Measurements from ENCODE around the gene GH1.
"Not testable (repeated sequence)": the region's sequence is repeated elsewhere in the genome, so short reads cannot be mapped to it uniquely, and the experiment has no call there.

GH1 gene

DNA sequence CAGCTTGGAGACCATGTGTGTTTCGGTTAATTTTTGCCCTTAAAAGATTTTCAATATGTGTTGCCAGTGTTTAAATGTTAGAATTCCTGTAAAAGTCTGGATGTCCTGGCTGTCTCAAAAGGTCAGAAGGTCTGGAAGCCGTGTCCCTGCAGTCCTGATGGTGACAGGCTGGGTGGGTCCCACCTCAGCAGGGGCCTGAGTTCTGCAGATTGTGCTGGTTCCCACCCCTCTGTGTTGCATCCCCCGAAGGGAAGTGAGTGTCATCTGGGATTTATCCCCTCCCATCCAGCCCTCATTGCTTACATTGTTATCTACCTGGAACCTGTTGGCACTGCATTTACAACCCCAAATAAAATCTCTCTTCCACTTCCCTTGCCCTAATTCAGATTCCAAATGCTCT lies 24.6 kb downstream of the GH1 start:
- not testable (repeated sequence) for DNase-seq

DNA sequence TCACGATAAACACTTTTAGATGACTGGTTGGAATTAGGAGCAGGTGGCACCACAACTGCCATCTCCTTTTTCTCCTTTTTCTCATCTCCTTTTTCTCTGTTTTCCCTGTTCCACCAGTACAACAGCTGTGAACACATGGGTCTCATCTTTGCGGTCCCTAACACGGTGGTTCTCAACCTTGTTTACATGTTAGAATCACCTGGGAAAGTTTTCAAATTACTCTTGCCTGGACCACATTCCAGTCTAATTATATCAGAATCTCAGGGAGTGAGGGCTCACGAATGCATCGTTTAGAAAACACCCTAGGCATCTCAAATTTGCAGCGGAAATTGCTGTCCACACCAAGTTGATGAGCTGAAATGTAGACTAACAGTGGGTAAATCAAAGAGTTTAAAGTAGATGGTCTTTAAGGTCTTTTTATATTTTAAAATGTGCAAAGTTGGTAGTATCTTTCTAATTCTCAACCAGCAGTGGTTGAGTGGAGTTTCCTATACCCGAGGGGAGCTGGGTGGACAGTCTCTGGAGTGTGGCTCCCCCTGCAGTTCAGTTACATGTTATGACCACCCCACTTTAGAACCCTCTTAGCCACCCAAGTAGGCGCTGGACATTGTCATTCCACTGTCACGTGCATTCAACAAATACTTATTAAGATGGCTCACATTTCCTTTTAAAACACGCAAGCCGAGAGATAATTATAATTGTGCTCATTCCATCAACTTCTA lies 26.2 kb downstream of the GH1 start:
- not testable (repeated sequence) for DNase-seq

DNA sequence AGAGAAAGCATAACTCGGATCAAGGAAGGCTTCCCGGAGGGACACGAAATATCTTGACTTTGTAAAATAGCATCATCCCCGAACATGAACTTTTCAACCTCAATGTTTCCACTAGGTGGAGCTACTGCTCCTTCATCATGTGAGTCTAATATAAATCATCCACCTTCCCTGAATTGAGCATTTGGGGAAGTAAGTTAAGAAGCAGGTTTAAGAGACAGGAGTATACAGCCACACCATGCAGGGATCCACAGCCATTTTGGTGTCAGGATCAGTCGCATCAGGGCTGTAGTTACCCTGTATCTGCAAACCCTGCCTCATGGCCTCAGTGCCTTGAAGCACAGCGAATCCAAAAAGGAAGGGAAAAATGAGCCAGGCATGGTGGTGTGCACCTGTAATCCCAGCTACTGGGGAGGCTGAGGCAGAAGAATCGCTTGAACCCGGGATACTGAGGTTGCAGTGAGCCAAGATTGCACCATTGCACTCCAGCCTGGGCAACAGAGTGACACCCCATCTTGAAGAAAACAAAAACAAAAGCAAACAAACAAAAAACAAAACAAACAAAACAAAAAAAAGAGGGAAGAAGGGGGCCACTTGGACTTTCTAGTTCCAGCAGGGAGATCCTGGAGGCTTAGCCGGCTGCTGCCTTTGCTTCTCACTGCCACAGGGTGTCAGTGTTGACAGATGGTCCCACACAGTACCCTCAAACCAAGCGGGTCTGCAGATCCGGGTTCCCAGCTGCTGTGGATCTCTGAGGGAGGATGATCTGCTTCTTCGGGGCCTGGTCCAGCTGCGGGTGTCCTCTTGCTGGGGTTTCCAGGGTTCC lies 29.4 kb downstream of the GH1 start:
- DNase-seq, result not testable (repeated sequence)

DNA sequence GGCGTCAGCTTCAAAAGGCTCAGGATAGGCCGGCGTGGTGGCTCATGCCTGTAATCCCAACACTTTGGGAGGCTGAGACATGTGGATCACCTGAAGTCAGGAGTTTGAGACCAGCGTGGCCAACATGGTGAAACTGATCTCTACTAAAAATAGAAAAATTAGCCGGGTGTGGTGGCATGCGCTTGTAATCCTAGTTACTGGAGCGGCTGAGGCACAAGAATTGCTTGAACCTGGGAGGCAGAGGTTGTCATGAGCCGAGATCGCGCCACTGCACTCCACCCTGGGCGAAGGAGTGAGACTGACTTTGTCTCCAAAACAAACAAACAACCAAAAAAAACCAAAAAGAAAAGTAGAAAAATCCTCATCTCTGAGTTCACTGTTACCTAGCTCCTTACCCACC lies 33.5 kb downstream of the GH1 start:
- DNase-seq, result not testable (repeated sequence)

DNA sequence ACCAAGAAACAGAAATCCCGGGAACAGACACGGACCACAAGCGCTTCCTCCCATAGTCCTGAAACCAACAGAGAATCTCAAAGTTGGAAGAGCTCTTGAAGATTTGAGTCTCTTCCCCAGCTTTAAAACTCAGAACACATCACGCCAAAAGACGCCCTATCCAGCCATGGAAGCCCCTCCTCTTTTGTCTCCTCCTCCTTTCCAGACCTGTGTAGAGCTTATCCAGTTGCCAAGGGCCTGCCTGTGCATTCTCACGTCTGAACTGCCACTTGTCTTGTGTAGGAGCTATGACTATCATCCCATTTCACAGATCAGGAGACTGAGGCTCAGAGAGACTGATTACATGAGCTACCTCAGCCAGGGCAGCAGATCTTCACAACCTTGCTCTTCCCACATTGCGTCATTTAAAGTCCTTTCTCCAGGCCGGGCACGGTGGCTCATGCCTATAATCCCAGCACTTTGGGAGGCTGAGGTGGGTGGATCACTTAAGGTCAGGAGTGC lies 36.0 kb downstream of the GH1 start:
- DNase-seq, result not testable (repeated sequence)

DNA sequence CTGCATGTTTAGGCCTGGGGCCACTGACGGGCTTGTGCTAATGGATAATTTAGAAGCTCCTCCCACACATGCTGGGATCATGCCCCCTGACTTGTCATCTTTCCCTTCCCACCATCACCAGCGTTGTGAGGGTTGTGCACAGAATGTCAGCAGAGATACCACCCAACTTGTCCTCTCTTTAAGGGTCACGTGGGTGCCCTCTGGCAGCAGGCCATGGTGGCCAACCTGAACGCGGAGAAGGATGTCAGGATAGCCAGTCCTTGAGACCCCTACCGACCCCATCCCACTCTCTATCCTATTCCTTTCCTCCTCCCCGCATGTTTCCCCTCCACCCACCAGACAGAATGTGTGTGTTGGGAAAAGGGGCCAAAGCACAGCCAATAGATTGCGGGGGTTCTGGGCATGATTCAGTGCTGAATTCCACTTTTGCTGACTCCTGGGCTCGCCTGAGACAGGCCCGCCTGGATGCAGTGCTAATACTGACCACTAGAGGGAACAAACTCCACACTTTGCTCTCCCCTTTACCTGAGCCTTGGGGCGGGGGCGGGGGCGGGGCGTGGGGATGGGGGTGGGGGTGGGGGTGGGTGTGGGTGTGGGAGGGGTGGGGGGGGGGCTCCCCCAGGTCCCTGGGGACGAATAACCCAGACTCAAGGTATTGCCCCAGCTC lies 36.6 kb downstream of the GH1 start, which contains the start of gene GH2:
GH2 (minus strand) TSS at position 10 of the 667 bp plus-strand sequence. CDS start 143 bp downstream, outside the sequence.
- peak; percentile 66 for DNase-seq

DNA sequence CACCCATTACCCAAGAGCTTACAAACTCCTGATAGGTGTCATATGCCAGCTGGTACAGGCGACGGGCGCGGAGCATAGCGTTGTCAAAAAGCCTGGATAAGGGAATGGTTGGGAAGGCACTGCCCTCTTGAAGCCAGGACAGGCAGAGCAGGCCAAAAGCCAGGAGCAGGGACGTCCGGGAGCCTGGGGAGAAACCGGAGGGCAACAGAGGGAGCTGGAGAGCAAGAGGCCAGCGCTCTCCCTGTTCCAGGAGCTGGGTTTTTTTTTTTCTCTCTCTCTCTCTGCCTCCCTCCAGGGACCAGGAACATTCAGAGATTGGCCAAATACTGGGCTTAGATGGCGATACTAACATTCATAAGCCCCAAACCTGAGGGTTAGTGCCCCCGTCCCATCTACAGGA lies 37.3 kb downstream of the GH1 start:
- not testable (repeated sequence) for DNase-seq

DNA sequence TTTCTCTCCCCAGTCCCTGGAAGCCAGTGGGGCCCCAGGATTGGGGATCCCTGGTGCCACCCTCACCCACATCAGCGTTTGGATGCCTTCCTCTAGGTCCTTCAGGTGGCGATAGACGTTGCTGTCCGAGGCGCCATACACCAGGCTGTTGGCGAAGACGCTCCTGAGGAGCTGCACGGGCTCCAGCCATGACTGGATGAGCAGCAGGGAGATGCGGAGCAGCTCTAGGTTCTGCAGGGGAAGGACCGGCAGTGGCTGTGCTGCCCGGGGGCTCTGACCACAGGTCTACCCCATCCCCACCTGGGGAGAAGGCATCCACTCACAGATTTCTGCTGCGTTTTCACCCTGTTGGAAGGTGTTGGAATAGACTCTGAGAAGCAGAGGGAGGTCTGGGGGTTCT lies 37.9 kb downstream of the GH1 start:
- DNase-seq, result no peak

DNA sequence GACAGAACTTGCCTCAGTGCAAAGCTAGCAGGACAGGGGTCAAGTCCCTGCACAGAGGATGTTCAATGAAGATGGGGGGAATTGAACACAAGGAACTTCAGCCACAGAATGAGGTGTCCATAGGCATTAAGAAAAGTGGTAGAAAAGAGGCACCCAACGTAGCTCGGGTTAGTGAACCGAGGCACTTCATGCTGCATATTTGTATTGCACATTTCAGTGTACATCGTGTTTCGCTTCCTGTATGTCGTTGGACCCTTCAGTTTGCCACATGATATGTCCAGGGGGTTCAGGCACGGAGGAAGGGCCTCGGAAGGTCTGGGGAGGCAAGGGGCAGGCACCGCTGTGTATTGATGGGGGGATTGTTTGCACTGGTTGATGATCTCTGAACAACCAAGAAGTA lies 40.2 kb downstream of the GH1 start:
- not testable (repeated sequence) for DNase-seq

DNA sequence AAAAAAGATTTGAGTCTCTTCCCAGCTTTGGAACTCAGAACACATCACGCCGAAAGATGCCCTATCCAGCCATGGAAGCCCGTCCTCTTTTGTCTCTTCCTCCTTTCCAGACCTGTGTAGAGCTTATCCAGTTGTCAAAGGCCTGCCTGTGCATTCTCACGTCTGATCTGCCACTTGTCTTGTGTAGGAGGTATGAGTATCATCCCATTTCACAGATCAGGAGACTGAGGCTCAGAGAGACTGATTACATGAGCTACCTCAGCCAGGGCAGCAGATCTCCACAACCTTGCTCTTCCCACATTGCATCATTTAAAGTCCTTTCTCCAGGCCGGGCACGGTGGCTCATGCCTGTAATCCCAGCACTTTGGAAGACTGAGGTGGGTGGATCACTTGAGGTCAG lies 43.9 kb downstream of the GH1 start:
- DNase-seq, result not testable (repeated sequence)

DNA sequence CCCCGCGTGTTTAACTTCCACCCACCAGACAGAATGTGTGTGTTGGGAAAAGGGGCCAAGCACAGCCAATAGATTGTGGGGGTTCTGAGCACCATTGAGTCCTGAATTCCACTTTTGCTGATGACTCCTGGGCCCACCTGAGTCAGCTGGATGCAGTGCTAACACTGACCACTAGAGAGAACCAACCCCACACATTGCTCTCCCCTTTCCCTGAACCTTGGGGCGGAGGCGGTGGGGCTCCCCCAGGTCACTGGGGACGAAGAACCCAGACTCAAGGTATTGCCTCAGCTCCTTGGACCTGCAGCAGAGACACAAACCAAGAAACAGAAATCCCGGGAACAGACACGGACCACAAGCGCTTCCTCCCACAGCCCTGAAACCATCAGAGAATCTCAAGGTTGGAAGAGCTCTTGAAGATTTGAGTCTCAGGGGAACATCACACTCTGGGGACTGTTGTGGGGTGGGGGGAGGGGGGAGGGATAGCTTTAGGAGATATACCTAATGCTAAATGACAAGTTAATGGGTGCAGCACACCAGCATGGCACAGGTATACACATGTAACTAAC lies 44.5 kb downstream of the GH1 start:
- not testable (repeated sequence) for DNase-seq

DNA sequence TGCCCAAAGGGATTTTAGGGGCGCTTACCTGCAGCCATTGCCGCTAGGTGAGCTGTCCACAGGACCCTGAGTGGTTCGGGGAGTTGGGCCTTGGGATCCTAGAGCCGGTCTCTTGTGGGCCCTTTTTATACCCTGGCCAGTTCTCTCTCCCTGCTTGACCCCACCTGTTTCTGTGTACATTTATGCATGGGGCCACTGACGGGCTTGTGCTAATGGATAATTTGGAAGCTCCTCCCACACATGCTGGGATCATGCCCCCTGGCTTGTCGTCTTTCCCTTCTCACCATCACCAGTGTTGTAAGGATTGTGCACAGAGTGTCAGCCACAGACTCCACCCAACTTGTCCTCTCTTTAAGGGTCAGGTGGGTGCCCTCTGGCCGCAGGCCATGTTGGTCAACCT lies 45.1 kb downstream of the GH1 start, which contains the start of gene CSH2:
CSH2 (minus strand) TSS at position 101 of the 400 bp plus-strand sequence; CDS start at position 38, 63 bp downstream.
- DNase-seq, result not testable (repeated sequence)

DNA sequence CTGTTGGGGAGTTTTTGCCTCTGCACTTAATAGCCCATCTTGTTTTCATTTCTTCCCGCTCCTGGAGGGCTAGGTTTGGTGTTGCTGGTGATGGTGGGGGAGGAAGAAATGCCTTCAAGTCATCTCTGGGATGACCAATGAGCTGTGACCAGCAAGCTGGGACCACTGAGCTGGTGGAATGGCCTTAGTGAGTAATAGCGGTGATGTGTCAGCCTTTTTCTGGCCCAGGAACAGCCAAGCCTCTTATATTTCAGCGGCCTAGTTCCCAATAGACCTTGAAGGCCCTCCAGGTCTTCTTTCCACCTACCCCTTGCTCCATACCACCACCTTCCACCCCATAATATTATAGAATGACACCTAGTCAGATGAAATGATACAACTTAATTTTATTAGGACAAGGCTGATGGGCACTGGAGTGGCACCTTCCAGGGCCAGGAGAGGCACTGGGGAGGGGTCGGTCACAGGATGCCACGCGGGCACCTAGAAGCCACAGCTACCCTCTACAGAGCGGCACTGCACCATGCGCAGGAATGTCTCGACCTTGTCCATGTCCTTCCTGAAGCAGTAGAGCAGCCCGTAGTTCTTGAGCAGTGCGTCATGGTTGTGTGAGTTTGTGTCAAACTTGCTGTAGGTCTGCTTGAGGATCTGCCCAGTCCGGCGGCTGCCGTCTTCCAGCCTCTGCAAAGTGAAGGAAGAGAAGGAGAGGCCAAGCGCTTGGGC lies 46.8 kb downstream of the GH1 start:
- DNase-seq, result not testable (repeated sequence)

DNA sequence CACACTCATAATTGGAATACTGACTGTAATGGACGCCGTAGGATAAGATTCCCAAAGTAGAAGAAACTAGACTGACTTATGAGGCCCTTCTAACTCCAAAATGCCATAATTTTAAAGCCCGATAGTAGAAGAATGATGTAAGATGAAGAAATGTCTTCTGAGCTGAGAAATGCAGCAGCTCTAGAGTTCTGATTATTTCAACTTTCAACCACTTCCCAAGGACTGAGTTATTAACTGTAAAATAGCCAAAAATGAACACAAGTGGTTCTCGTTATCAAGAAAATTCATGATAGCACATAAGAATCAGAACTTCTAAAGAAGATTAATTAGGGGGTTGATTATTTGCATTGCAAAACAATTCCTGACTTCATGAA lies 48.4 kb downstream of the GH1 start:
- DNase-seq, result not testable (repeated sequence)

DNA sequence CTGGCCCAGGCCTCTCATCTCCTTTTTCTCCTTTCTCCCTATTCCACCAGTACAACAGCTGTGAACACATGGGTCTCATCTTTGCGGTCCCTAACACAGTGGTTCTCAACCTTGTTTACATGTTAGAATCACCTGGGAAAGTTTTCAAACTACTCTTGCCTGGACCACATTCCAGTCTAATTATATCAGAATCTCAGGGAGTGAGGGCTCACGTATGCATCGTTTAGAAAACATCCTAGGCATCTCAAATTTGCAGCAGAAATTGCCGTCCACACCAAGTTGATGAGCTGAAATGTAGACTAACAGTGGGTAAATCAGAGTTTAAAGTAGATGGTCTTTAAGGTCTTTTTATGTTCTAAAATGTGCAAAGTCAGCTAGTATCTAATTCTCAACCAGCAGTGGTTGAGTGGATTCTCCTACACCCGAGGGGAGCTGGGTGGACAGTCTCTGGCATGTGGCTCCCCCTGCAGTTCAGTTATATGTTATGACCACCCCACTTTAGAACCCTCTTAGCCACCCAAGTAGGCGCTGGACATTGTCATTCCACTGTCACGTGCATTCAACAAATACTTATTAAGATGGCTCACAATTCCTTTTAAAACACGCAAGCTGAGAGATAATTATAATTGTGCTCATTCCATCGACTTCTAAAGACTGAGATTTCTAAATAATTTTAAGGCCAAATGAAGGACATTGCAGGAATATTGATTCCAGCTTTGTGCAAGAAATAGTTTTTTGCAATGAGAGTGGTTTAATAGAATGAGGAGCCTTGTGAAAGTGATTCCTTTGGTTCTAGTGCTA lies 48.9 kb downstream of the GH1 start:
- not testable (repeated sequence) for DNase-seq

All from activated naive CD4-positive, alpha-beta T cell treated with anti-CD3 and anti-CD28 coated beads, Interleukin-2, amount 50 U/mL, for 16 hours (primary cell).